ENCODE data around the gene ADAM17.
A peak's percentile ranks its signal among the peaks of the same experiment; 100 is the strongest.

DNA sequence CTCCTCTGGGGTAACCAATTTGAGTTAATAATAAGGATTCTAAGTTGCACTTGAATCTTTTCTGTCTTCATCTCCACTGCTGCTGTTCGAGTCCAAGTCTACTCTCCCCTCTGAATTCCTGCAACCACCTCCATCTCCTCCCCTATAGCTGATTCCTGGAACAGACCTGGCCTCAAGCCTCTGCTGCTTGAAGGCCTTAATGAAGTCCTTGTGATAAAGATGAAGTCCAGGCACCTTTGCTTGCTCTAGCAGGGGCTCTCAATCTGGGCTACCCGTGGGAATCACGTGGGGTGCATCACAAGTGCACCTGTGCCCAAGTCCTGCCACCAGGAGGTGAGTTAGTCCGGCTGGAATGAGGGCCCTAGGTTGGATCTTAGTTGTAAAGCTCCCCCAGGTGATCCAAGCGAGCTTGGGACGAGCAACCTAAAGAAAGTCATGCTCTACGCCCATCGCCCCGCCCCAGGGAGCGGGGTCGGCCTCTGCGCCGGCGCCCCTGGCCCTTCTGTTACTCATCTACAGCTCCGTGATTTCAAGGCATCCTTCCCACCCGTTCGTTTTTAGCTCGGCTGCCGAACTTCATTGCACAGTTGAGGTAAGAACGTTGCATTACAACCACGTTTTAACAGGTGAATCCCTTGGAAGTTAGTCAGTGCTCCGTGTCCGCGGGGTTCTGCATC lies 82.2 kb downstream of the ADAM17 start:
- TF ChIP-seq, protein P1, sequence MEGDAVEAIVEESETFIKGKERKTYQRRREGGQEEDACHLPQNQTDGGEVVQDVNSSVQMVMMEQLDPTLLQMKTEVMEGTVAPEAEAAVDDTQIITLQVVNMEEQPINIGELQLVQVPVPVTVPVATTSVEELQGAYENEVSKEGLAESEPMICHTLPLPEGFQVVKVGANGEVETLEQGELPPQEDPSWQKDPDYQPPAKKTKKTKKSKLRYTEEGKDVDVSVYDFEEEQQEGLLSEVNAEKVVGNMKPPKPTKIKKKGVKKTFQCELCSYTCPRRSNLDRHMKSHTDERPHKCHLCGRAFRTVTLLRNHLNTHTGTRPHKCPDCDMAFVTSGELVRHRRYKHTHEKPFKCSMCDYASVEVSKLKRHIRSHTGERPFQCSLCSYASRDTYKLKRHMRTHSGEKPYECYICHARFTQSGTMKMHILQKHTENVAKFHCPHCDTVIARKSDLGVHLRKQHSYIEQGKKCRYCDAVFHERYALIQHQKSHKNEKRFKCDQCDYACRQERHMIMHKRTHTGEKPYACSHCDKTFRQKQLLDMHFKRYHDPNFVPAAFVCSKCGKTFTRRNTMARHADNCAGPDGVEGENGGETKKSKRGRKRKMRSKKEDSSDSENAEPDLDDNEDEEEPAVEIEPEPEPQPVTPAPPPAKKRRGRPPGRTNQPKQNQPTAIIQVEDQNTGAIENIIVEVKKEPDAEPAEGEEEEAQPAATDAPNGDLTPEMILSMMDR (IDR thresholded peaks at IDR 0.05): peak in 1 of 3 experiments; percentile 12
- TF ChIP-seq POLR2A (IDR thresholded peaks at IDR 0.05; ENCODE audit: low read depth) (no peak), POLR2AphosphoS5 (IDR thresholded peaks at IDR 0.05) (no peak), EP300 (IDR thresholded peaks at IDR 0.05) (no peak)

Measured in esophagus muscularis mucosa (tissue), 4 donors.